Stimulated activated CD4-positive, alpha-beta T cell treated with anti-CD3 and anti-CD28 coated beads, Interleukin-4, amount 100 ng/mL, for 4 hours (primary cell): Measurements from ENCODE around the gene CRHR1.

Experiments
- DNase-seq, 2 experiments: peaks; one replicate each; pipeline ENCODE4 v3.0.0-alpha.2; 2020

CRHR1 gene

GRCh38 chr17:45759761-45760160, 24.4 kb upstream of the CRHR1 start:
- DNase-seq: no peak

- DNase-seq: no peak
Observed at GRCh38 chr17:45761957-45762565, 22.1 kb upstream of the CRHR1 start.

DNA sequence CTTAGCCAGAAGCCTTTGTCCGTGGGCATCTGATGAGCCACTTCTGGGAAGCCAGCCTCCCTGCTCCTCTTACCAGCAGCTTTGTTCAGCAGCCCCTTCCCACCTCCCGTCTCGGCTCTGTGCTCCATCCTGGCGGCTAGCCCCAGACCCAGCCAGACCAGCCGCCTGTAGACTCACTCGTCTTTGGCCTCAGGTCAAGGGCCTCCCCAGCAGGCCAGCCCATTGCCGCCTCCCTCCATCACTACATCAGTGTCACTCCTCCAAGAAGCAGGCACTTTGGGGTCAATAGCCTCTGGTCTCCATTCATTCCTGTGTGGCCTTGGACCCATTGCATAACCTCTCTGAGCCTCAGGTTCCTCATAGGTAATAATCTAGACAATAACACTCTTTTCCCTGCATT, 20.9 kb upstream of the CRHR1 start:
- DNase-seq: no peak

GRCh38 chr17:45764479-45764878, 19.6 kb upstream of the CRHR1 start:
- DNase-seq: no peak

GRCh38 chr17:45768000-45768399, 16.1 kb upstream of the CRHR1 start:
- DNase-seq: no peak

DNA sequence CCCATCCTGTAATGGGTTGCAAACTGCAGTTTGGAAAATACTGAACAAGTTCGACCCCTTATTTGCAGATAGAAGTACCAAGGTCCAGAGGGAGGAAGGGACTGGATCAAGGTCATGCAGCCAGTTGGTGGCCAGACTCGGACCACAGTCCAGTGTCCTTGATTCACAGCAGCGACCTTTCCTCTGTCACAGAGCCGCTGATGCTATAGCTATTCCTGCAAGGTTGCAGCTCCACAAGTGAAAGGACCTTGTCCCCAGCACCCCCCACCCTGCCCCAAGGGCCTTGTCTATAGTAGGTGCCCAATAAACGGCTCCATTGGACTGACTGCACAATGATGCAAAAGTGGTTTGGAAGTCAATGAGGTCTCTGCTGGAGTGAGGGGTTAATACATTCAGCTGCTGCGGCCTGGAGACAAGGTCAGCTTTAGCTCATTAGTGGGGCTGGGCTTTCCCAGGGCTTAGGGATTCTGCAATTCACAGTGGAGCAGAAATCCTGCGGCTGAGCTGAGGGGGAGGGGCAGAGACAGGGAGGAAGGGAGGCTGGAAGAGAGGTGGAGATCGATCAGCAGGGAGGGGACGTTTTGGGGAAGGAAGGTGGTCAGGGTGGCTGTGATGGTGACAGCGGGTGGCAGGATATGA, 13.4 kb upstream of the CRHR1 start:
- no peak for DNase-seq

DNA sequence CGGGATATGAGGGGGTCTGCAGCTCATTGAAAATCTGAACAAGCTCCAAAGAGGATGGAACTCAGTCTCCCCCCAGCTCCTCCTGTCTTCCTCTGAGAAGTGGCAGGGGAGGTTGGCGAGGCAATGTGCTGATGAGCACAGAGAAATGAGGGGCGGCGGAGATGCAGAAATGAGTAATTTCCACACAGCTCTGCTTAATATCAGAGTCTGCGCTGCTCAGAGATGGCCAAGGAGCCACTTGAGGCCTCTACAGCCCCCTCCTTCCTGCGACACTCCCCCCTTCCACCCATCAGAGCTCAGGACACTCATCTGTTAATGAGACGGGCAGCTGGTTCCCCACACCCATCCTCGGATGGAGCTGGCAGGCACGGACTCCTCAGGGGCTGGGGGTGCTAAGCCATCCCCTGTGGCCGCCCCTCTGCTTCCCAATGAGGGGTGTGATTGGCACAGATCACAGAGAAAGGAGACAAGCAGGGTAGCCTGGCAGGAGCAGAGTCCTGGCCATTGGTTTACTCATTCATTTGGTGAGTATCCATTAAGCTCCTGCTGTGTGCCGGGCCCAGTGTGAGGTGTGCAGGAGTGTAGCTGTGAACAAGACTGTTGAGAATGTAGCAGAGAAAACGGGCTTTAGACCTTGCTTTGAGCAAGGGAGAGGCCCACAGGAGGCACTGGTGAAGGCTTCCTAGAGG, 12.7 kb upstream of the CRHR1 start:
- no peak for DNase-seq

GRCh38 chr17:45775148-45775547, 9.0 kb upstream of the CRHR1 start:
- DNase-seq: no peak

DNA sequence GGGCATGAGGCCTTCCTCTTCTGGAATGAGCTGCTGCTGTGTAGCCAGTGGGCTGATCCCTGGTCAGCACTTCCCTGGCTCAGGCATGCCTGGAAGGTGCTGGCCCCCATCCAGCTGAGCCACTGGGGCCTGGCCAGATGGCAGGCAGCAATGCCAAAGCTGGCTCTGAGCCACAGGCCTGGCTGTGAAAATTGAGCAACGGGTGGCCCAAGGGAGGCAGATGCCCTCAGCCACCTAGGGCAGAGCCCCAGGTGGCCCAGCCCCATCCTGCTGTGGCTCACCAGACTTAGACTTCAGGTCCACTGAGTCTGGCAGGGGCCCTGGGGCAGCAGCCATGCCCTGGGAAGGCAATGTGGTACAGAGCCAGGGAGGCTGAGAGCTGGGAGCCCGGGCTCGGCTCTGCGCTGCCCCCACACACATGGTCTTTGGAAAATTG, 8.5 kb upstream of the CRHR1 start:
- DNase-seq: no peak

DNA sequence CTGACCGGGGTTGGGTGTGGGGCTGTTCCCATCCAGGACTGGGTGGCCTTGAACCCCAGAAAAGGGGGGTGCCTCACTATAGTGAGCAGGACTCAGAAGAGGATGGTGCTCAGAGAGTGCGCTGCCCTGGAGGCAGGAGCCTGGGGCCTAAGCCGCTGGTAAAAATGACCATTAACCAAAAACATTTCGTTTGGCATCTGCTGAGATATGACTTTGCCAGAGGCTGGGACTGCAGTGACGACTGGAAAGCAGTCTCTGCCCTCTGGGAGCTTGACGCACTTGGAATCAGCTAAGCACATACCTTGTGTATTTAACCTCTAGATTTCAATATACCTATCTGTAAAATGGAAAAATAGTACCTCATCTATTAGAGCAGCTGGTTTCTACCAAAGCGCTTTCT, 7.2 kb upstream of the CRHR1 start:
- DNase-seq: no peak

DNA sequence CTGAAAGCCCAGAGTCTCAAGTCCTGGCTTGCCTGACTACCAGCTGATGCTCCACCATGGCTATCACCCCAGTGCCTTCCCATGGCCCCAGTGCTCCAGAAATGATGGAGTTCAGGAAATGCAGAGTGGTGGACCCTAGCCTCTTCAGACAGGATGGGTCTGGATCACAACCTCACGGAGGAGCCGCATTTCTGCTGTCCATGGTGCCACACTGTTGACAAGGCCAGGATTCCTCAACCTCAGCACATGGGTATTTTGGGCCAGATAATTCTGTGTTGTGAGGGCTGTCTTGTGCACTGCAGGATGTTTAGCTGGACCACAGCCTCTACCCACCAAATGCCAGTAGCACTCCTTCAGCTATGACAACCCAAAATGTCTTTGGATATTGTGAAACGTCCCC, 6.7 kb upstream of the CRHR1 start:
- no peak for DNase-seq

DNA sequence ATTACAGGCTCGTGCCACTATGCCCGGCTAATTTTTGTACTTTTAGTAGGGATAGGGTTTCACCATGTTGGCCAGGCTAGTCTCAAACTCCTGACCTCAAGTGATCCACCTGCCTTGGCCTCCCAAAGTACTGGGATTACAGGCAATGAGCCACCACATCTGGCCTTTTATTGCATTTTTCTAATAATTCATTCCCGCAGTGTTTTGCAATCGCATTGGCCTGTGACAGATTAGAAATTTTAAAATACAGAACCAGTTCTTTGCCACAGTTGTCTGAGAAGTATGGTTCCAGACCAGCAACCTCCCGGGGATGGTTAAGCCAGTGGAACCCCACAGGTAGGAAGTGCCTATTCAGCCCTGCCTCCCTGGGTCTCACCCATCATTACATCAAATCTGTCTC, 3.2 kb upstream of the CRHR1 start:
- no peak for DNase-seq

DNA sequence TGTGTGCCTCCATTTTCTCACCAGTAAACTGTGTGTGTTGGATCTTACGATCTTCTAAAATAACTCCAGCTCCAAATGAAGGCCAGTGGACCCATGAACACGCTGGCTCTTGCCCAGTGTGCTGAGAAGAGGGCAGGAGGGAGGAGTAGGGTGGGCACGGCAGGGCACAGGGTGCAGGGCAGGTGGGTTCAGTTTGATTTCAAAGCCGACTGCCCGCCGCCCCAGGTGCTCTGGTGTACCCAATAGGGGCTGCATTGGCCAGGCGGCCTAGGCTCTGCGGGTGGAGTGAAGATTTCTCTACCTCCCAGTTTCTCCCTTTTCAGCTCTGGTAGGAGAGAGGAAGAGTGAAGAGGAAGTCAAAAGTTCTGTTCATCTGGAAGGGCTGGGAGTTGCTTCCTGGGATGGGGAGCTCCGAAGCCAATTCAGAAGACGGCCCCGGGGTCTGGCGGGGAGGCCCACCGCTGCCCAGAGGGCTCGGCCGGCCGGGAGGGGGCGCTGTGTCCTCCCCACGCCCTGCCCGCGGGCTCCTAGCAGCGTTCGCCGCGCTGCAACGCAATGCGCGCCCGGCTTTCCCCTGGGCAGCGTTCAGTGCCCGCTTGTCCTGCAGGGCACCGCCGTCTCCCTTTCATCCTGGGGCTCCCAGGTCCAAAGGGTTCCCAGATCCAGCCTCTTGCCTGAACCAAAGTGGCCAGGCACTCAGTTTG, 1.1 kb upstream of the CRHR1 start:
- peak in 1 of 2 experiments; percentile 49 for DNase-seq

GRCh38 chr17:45783593-45784292, 377 bp upstream of the CRHR1 start:
- DNase-seq: peak in 1 of 2 experiments; percentile 3

GRCh38 chr17:45784741-45785479, 790 bp downstream of the CRHR1 start:
- DNase-seq: peak; percentile 10 to 37

- no peak for DNase-seq
Observed at GRCh38 chr17:45785480-45786193, 1.5 kb downstream of the CRHR1 start.

GRCh38 chr17:45786349-45786748, 2.2 kb downstream of the CRHR1 start:
- no peak for DNase-seq

GRCh38 chr17:45787044-45787443, 2.9 kb downstream of the CRHR1 start:
- DNase-seq: no peak

GRCh38 chr17:45787656-45788055, 3.5 kb downstream of the CRHR1 start:
- no peak for DNase-seq

DNA sequence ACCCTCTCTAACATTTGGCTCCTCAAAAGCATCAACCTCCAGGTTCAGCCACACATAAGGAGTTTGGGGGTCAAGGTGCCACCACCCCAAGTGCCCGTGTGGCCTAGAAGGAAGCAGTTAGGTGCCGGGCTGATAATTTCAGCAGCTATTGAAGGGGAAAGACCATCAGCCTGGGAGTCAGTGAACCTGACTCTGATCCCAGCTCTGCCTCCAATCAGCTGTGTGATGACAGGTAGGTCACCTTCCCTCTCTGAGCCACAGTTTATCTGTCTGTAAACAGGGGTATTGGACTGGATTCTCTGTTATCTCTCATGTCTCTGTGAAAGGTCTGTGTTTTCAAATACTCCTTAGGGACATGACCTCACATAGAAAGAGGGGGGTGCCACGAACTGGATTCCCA, 3.9 kb downstream of the CRHR1 start:
- no peak for DNase-seq

DNA sequence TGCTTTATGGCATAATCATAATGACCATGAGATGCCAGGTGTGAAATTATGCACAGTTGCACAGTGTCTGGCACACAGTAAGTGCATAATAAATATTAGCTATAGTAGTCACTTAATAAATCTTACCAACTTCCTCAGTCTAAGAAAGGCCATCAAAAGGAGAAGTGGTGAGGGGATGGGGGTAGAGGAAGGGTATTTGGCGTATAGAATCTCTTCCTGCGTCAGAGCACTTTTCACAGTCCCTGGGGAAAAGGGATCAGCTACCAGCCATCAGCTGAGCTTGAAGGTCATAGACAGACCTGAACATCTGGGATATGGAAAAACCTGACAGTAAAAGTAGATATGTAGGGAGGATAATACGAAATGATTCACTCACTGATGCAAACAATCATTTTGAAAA, 5.8 kb downstream of the CRHR1 start:
- DNase-seq: no peak
